OCI-LY3 (cell line): ENCODE measurements around the gene HCN2.

ENCODE experiments used
- CTCF ChIP-seq: fragments of 200-600, 300-600 bp; sonication (generic); IDR thresholded peaks from 2 replicates; pipeline ENCODE4 v1.5.1; 2014; ENCODE audit warnings: antibody characterized with exemption, low read length, low read depth
- EZH2phosphoT487 ChIP-seq: fragments of 200-600 bp; shearing (Covaris generic); IDR thresholded peaks from 2 replicates; pipeline ENCODE4 v1.6.1; 2018; ENCODE audit warnings: antibody characterized with exemption, mixed run types, low read depth

DNA sequence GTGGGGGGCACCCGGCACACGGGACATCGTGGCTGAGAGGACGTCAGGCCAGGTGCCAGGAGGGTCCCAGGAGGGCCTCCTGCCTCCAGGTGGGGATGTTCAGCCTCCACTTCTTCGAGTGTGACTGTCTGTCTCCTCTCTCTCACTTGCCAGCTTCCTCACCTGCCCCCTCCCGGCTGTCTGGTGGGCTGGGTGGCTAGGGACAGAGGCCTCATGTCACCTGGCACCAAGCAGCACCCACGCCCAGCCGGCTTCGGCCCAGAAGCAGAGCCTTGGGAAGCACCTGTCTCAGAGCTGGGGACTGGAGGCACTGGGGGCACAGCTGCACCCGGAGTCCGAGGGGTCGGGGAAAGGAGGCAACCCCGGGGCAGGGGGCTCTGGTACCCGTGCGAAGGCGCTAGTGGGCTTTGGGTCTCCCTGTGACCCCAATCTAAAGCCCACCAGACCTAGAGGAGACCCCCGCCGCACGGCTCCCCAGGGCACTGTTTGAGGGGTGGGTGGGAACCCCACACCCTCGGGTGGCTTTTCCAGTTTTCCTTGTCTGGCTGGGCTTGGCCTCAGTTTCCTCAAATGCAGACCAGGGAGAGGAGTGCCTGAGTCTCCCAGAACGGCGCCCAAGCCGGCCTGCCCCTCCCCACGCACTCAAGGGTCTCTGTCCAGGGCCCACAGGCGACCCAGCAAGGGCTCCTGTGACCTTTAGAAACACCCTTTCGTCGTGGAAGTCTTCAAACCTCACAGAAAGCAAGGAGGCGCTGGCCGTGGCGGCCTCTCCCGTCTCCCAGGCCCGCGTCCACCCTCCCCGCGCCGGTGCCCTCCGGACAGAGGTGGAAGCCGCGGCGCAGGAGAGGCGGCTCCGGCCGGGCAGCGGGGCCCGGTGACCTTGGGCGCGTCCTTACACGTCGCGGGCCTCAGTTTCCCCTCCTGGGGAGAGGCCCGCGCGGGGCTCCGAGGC lies 664 bp upstream of the HCN2 start:
- TF ChIP-seq CTCF = no peak
- no peak for TF ChIP-seq EZH2phosphoT487
